Duodenal mucosa (tissue), 2 donors: Measurements from ENCODE around the gene KCNG4.

Source experiments
- H3K27ac ChIP-seq: one replicate; pipeline ENCODE4 v1.7.0; 2013; ENCODE audit warnings: low read depth, low read length
- H3K27me3 ChIP-seq, 2 donors: one replicate each; pipeline ENCODE4 v1.7.0; 2013; ENCODE audit warnings: low read length in 2 of 2, control low read depth in 1 of 2; ENCODE audit not compliant: insufficient read depth in 2 of 2, control insufficient read depth in 1 of 2
- H3K36me3 ChIP-seq, 2 donors: one replicate each; pipeline ENCODE4 v1.7.0; 2013; ENCODE audit warnings: low read length in 2 of 2, control low read depth in 1 of 2; ENCODE audit not compliant: insufficient read depth in 2 of 2, control insufficient read depth in 1 of 2
- H3K4me1 ChIP-seq, 2 donors: one replicate each; pipeline ENCODE4 v1.7.0; 2013; ENCODE audit warnings: low read length in 2 of 2, control low read depth in 1 of 2; ENCODE audit not compliant: insufficient read depth in 2 of 2, control insufficient read depth in 1 of 2
- H3K4me3 ChIP-seq, 2 donors: one replicate each; pipeline ENCODE4 v1.7.0; 2013; ENCODE audit warnings: low read length in 2 of 2, low read depth in 1 of 2
- H3K9ac ChIP-seq, 2 donors: one replicate each; pipeline ENCODE4 v1.7.0; 2013; ENCODE audit warnings: low read length in 2 of 2, low read depth in 1 of 2
- H3K9me3 ChIP-seq, 2 donors: one replicate each; pipeline ENCODE4 v1.7.0; 2013; ENCODE audit warnings: low read length in 2 of 2, control low read depth in 1 of 2; ENCODE audit not compliant: control insufficient read depth in 1 of 2

KCNG4 gene

DNA sequence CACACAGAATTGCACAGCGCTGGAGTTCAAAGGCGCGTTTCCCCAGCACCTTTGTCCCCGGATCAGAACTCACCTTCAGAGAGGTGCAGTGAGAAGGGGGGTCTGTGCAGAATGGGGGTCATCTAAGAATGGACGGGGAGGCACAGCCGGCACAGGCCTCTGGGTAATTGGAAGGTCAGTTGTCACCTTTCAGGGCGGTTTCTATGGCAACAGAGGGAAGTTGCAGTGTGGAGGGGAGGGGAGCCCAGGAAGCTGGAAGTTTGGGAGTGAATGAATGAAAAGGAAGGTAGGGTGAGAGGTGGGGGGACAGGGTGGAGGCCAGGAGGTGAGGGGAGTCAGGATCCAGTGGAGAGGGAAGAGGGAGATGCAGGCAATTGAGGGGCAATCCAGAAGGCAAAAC lies 12.4 kb upstream of the KCNG4 start:
- H3K4me1 ChIP-seq, result no peaks in the 10 kb centered on the region
- H3K36me3 ChIP-seq, result no peaks in the 10 kb centered on the region
- H3K27ac ChIP-seq, result no peak overlapping the region
- no peak overlapping the region for H3K4me3 ChIP-seq
- H3K9me3 ChIP-seq, result peaks cover 0 to 5% of the 10 kb centered on the region in 2 donors
- H3K9ac ChIP-seq, result no peak overlapping the region
- H3K27me3 ChIP-seq, result no peaks in the 10 kb centered on the region

DNA sequence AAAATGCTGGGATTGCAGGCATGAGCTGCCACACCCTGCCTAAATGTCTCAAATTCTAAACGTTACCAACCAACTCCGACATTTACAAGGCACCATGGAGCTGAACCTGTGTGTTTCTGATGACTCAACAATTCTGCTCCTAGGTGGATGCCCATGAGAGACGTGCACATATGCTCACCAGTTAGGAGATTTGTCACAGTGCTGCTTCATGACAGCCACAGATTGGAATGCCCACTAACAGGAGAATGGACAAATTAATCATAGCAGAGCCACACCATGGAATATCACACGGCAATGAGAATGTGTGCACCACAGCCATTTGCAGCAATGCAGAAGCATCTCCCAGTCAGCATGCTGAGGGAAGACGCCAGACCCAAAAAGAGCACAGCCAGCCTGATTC lies 8.0 kb upstream of the KCNG4 start:
- no peaks in the 10 kb centered on the region for H3K9me3 ChIP-seq
- H3K36me3 ChIP-seq, result no peaks in the 10 kb centered on the region
- no peaks in the 10 kb centered on the region for H3K27me3 ChIP-seq
- H3K9ac ChIP-seq, result no peak overlapping the region
- H3K4me3 ChIP-seq, result no peak overlapping the region
- H3K27ac ChIP-seq, result no peak overlapping the region
- H3K4me1 ChIP-seq, result no peaks in the 10 kb centered on the region

DNA sequence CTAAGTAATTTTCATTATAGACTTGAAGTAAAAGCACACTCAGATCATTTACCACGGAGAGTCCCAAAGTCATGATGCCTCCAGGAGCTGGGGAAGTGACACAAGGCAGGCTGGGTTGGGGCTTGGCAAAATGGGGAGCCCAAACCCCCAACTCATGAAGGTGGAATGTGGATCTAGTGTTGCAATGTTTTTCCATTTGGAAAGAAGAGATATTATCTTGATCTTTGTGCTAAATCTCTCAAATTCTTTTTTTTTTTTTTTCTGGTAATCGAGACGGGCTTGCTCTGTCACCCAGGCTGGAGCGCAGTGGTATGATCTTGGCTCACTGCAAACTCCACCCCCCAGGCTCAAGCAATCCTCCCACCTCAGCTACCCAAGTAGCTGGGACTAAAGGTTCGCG lies 7.5 kb upstream of the KCNG4 start:
- Histone ChIP-seq H3K4me3 (no peak overlapping the region), H3K9me3 (no peaks in the 10 kb centered on the region), H3K9ac (no peak overlapping the region), H3K36me3 (no peaks in the 10 kb centered on the region), H3K4me1 (no peaks in the 10 kb centered on the region), H3K27me3 (no peaks in the 10 kb centered on the region), H3K27ac (no peak overlapping the region)

DNA sequence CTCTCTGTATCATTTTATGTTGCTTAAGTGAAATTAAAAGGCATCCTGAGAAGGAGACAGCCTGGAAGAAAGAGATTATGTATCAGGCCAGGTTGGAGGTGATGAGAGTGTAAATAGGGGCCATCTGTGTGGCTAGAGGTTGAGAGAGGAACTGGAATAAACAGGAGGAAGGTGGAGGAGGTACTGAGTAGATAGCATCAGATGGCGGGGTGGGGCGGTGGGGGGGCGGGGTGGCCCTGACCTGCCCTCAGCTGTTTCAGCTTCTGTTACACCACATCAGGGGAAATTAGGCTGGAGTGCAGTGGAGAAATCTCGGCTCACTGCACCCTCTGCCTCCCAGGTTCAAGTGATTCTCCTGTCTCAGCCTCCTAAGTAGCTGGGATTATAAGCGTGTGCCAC lies 6.9 kb upstream of the KCNG4 start:
- no peak overlapping the region for H3K9ac ChIP-seq
- no peaks in the 10 kb centered on the region for H3K27me3 ChIP-seq
- no peaks in the 10 kb centered on the region for H3K36me3 ChIP-seq
- no peaks in the 10 kb centered on the region for H3K9me3 ChIP-seq
- H3K4me3 ChIP-seq, result no peak overlapping the region
- no peaks in the 10 kb centered on the region for H3K4me1 ChIP-seq
- no peak overlapping the region for H3K27ac ChIP-seq

DNA sequence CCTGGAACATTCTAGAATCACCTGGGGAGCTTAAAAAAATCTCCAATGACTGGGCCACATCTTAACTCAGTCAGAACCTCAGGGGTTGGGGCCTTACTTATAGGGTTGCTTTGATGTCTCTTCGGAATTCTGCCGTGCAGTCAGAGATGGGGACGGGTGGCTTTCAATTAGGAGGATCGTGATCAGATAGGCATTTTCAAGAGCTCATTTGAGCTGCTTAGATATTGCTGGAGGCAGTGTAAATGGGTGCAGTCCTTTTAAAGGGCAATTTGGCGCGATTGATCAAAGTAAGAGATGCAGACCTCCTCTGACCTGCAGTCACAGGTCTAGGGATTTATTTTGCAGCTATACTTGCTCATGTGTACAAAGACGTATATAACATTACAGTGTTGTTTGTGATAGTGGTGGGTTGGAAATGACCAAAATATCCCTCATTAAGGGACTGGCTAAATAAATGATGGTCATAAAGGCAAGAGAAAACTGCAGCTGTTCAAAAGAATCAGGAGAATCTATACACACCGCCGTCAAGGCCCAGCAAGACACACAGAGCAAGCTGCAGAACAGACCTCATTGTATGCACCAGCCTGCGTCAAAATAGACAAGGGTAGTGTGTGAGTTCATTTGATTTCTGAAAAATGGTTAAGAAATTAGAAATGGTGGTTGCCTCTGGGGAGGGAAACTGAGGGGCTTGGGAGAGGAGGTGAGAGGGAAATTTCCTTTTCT lies 6.3 kb upstream of the KCNG4 start:
- Histone ChIP-seq H3K9ac (no peak overlapping the region), H3K27ac (no peak overlapping the region), H3K4me1 (no peaks in the 10 kb centered on the region), H3K36me3 (no peaks in the 10 kb centered on the region), H3K27me3 (no peaks in the 10 kb centered on the region), H3K4me3 (no peak overlapping the region), H3K9me3 (no peaks in the 10 kb centered on the region)

DNA sequence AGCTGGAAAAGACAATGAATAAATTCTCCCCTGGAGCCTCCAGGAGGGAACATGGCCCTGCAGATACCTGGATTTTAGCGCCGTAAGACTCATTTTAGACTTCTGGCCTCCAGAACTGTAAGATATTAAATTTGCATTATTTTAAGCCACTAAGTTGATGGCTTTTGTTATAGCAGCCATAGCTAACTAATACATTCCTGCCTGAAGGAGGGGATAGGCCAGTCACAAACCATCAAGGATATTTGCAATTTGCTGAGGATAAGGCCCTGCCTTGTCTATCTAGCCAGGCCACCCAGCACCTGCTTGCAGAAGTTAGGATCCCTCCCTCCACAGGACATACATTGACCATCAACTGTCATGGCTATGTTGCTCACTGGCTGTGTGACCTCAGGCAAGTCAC lies 4.9 kb upstream of the KCNG4 start:
- peaks cover 0 to 7% of the 10 kb centered on the region in 2 donors for H3K4me1 ChIP-seq
- no peaks in the 10 kb centered on the region for H3K36me3 ChIP-seq

DNA sequence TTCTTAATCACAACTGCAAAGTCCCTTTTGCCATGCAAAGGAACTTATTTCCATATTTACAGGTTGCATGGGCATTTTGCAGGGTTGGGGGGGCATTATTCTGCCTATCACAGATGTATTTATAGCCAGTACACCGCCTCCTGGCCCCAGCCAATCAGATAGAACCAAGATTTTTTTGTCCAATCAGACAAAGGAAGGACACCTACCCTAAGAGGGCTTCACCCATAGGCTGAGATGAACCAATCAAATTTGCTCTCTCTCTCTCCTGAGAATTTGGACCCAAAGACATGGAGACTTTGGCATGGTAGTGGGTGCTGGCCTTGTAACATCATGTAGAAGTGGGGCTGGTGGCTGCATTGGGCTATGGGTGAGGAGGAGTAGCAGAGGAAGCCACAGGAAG lies 3.9 kb upstream of the KCNG4 start:
- no peaks in the 10 kb centered on the region for H3K27me3 ChIP-seq
- no peak overlapping the region for H3K9ac ChIP-seq
- no peak overlapping the region for H3K4me3 ChIP-seq
- peaks cover 0 to 7% of the 10 kb centered on the region in 2 donors for H3K4me1 ChIP-seq
- no peak overlapping the region for H3K27ac ChIP-seq
- no peaks in the 10 kb centered on the region for H3K9me3 ChIP-seq
- no peaks in the 10 kb centered on the region for H3K36me3 ChIP-seq

More for the DNA sequence above, 4.9 kb upstream of the KCNG4 start:
- Histone ChIP-seq H3K9ac (no peak overlapping the region), H3K9me3 (no peaks in the 10 kb centered on the region), H3K27ac (no peak overlapping the region), H3K4me3 (no peak overlapping the region), H3K27me3 (no peaks in the 10 kb centered on the region)

DNA sequence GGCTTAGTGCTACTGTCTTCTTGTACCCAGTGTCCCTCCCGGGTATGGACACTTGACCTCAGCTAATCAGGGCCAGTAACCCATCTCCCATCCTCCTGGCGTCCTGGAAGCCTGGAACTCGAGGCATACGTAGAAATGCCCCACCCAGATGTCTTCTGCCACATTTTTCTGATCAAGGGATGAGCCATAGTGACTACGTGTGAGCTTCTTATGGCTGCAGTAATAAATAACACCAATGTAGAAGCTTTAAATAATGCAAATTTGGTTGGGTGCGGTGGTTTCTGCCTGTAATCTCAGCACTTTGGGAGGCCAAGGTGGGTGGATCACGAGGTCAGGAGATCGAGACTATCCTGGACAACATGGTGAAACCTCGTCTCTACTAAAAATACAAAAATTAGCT lies 3.0 kb upstream of the KCNG4 start:
- H3K9me3 ChIP-seq, result no peaks in the 10 kb centered on the region
- no peak overlapping the region for H3K9ac ChIP-seq
- no peak overlapping the region for H3K27ac ChIP-seq
- peaks cover 0 to 7% of the 10 kb centered on the region in 2 donors for H3K4me1 ChIP-seq
- H3K4me3 ChIP-seq, result no peak overlapping the region
- H3K27me3 ChIP-seq, result no peaks in the 10 kb centered on the region
- no peaks in the 10 kb centered on the region for H3K36me3 ChIP-seq

DNA sequence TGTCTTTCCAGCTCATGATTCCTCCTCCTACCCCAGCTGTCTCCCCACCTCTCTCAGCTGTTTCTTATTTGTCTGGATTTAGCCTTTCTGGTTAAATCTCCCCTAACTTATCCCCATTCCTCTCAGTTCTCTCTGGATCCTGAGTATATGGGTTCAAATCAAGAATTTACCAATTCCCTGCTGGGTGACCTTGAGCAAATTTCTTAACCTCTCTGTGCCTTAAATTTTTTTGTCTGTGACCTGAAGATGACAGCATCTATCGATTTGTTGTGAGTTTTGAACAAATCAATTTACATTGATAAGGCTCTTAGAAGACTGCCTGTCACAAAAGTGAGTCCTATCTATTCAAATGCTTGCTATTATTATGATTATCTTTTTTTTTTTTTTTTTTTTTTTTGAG lies 2.0 kb upstream of the KCNG4 start:
- H3K4me1 ChIP-seq, result peaks cover 0 to 7% of the 10 kb centered on the region in 2 donors
- H3K36me3 ChIP-seq, result no peaks in the 10 kb centered on the region
- H3K9me3 ChIP-seq, result no peaks in the 10 kb centered on the region
- H3K27me3 ChIP-seq, result no peaks in the 10 kb centered on the region
- no peak overlapping the region for H3K4me3 ChIP-seq
- no peak overlapping the region for H3K27ac ChIP-seq
- H3K9ac ChIP-seq, result no peak overlapping the region

DNA sequence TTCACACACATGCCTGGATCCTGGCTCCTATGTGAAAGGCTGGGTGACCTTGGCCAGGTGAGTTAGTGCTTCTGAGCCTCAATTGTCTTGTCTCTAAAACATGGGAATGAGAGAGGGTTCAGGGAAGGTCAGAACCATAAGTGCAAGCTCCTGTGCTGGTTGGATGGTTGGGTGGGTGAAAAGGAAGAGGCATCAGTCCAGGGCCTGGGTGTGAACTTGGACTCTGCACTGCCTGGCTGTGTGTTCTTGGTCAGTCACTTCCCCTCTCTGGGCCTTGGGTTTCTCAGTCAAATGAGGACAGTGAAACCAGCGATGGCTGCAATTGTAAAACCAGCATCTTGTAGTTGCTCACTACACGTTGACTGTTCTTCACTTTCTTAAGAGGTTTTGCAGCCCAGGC lies 643 bp upstream of the KCNG4 start:
- Histone ChIP-seq H3K4me1 (peaks cover 0 to 7% of the 10 kb centered on the region in 2 donors), H3K4me3 (no peak overlapping the region), H3K36me3 (no peaks in the 10 kb centered on the region), H3K9ac (no peak overlapping the region), H3K27me3 (no peaks in the 10 kb centered on the region), H3K9me3 (no peaks in the 10 kb centered on the region), H3K27ac (no peak overlapping the region)
